Measurements from ENCODE around the gene RPTOR. TPM values are rescaled to one million over a fixed set of nuclear protein-coding genes. Genes with fewer than 3 reads are reported as not detected.

RPTOR gene
- polyA plus RNA-seq, 1 donor from 2014 or later = 8.0 TPM

GRCh38 chr17:80729761-80730160 lies 185.1 kb downstream of the RPTOR start:
- no peaks in the 10 kb centered on the region for H3F3A ChIP-seq (ENCODE audit: insufficient read depth, low read length, poor library complexity, severe bottlenecking)
- H2AFZ ChIP-seq (ENCODE audit: low read depth, low read length) = no peak overlapping the region
- H3K27ac ChIP-seq (ENCODE audit: low read length) = no peak overlapping the region
- no peaks in the 10 kb centered on the region for H3K9me2 ChIP-seq (ENCODE audit: insufficient read depth, low read length)
- no peaks in the 10 kb centered on the region for H3K36me3 ChIP-seq (ENCODE audit: insufficient read depth, low read length)
- H3K9ac ChIP-seq (ENCODE audit: low read length) = no peak overlapping the region
- H3K9me3 ChIP-seq (ENCODE audit: low read length) = no peaks in the 10 kb centered on the region
- H3K27me3 ChIP-seq (ENCODE audit: insufficient read depth, low read depth, low read length) = no peaks in the 10 kb centered on the region
- no peak overlapping the region for H3K4me3 ChIP-seq (ENCODE audit: low read length)
- no peaks in the 10 kb centered on the region for H3K79me2 ChIP-seq (replicated peaks; ENCODE audit: insufficient read depth, low read length)
- no peak for TF ChIP-seq CTCF (IDR thresholded peaks at IDR 0.05; ENCODE audit: poor library complexity, severe bottlenecking)
- TF ChIP-seq EZH2 (IDR thresholded peaks at IDR 0.05; ENCODE audit: borderline replicate concordance, insufficient read depth, low read length, poor library complexity, severe bottlenecking) = no peak
- TF ChIP-seq RAD21 (conservative IDR thresholded peaks at IDR 0.05) = no peak
- no peak for TF ChIP-seq POLR2AphosphoS5 (IDR thresholded peaks at IDR 0.05)
- no peak for TF ChIP-seq EP300 (conservative IDR thresholded peaks at IDR 0.05; ENCODE audit: poor library complexity, severe bottlenecking)
- no peak for TF ChIP-seq TAF1 (IDR thresholded peaks at IDR 0.05; ENCODE audit: low read depth)
- TF ChIP-seq, protein P1, sequence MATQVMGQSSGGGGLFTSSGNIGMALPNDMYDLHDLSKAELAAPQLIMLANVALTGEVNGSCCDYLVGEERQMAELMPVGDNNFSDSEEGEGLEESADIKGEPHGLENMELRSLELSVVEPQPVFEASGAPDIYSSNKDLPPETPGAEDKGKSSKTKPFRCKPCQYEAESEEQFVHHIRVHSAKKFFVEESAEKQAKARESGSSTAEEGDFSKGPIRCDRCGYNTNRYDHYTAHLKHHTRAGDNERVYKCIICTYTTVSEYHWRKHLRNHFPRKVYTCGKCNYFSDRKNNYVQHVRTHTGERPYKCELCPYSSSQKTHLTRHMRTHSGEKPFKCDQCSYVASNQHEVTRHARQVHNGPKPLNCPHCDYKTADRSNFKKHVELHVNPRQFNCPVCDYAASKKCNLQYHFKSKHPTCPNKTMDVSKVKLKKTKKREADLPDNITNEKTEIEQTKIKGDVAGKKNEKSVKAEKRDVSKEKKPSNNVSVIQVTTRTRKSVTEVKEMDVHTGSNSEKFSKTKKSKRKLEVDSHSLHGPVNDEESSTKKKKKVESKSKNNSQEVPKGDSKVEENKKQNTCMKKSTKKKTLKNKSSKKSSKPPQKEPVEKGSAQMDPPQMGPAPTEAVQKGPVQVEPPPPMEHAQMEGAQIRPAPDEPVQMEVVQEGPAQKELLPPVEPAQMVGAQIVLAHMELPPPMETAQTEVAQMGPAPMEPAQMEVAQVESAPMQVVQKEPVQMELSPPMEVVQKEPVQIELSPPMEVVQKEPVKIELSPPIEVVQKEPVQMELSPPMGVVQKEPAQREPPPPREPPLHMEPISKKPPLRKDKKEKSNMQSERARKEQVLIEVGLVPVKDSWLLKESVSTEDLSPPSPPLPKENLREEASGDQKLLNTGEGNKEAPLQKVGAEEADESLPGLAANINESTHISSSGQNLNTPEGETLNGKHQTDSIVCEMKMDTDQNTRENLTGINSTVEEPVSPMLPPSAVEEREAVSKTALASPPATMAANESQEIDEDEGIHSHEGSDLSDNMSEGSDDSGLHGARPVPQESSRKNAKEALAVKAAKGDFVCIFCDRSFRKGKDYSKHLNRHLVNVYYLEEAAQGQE (IDR thresholded peaks at IDR 0.05; ENCODE audit: borderline replicate concordance) = no peak
- TF ChIP-seq MXI1 (conservative IDR thresholded peaks at IDR 0.05; ENCODE audit: poor library complexity, severe bottlenecking) = no peak
- TF ChIP-seq SMC3 (conservative IDR thresholded peaks at IDR 0.05; ENCODE audit: poor library complexity) = no peak
- no peaks in the 10 kb centered on the region for H4K20me1 ChIP-seq (ENCODE audit: insufficient read depth)
- no peak overlapping the region for H3K4me2 ChIP-seq (ENCODE audit: low read length)

DNA sequence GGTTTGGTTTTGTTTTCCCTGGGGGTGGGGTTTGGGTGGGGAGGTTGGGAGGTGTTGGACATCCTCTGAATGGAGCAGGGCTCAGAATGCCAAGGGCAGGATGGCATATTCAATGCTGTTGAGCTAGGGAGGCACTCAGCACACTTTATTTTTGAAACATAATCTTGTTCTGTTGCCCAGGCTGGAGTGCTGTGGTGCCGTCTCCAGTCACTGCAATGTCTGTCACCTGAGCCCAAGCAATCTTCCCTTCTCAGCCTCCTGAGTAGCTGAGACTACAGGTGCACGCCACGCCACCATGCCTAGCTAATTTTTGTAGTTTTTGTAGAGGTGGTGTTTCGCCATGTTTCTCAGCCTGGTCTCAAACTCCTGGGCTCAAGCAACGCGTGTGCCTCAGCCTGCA lies 186.1 kb downstream of the RPTOR start:
- no peak overlapping the region for H3K27ac ChIP-seq (ENCODE audit: low read length)

More for the DNA sequence above, 186.1 kb downstream of the RPTOR start:
- H3F3A ChIP-seq (ENCODE audit: insufficient read depth, low read length, poor library complexity, severe bottlenecking) = no peaks in the 10 kb centered on the region
- no peak overlapping the region for H3K4me2 ChIP-seq (ENCODE audit: low read length)
- no peak for TF ChIP-seq POLR2AphosphoS5 (IDR thresholded peaks at IDR 0.05)
- TF ChIP-seq RAD21 (conservative IDR thresholded peaks at IDR 0.05) = no peak
- no peak for TF ChIP-seq EP300 (conservative IDR thresholded peaks at IDR 0.05; ENCODE audit: poor library complexity, severe bottlenecking)
- TF ChIP-seq SMC3 (conservative IDR thresholded peaks at IDR 0.05; ENCODE audit: poor library complexity) = no peak
- H3K9me2 ChIP-seq (ENCODE audit: insufficient read depth, low read length) = no peaks in the 10 kb centered on the region
- H4K20me1 ChIP-seq (ENCODE audit: insufficient read depth) = no peaks in the 10 kb centered on the region
- no peaks in the 10 kb centered on the region for H3K79me2 ChIP-seq (replicated peaks; ENCODE audit: insufficient read depth, low read length)
- H3K27me3 ChIP-seq (ENCODE audit: insufficient read depth, low read depth, low read length) = no peaks in the 10 kb centered on the region
- no peak overlapping the region for H2AFZ ChIP-seq (ENCODE audit: low read depth, low read length)
- no peaks in the 10 kb centered on the region for H3K36me3 ChIP-seq (ENCODE audit: insufficient read depth, low read length)
- H3K9me3 ChIP-seq (ENCODE audit: low read length) = no peaks in the 10 kb centered on the region
- H3K9ac ChIP-seq (ENCODE audit: low read length) = no peak overlapping the region
- H3K4me3 ChIP-seq (ENCODE audit: low read length) = no peak overlapping the region
